Superior temporal gyrus (tissue), 1 donor: ENCODE results near the gene MAP3K20.
"Not testable (repeated sequence)": the region's sequence is repeated elsewhere in the genome, so short reads cannot be mapped to it uniquely, and the experiment has no call there.

Experiments used
- DNase-seq: peaks from one replicate; pipeline ENCODE4 v3.0.0-alpha.2; 2016; ENCODE audit errors: extremely low spot score

Gene MAP3K20

GRCh38 chr2:173161040-173161439 lies 85.4 kb downstream of the MAP3K20 start:
- DNase-seq, result no peak

GRCh38 chr2:173161507-173161906 lies 85.9 kb downstream of the MAP3K20 start:
- DNase-seq, result no peak

GRCh38 chr2:173163357-173163756 lies 87.7 kb downstream of the MAP3K20 start:
- not testable (repeated sequence) for DNase-seq

- no peak for DNase-seq
These were observed 88.8 kb downstream of the MAP3K20 start for GRCh38 chr2:173164396-173164795.

GRCh38 chr2:173165443-173166238 lies 90.0 kb downstream of the MAP3K20 start:
- no peak for DNase-seq

GRCh38 chr2:173171321-173171720 lies 95.7 kb downstream of the MAP3K20 start:
- no peak for DNase-seq

GRCh38 chr2:173171924-173172643 lies 96.4 kb downstream of the MAP3K20 start:
- DNase-seq, result no peak

- not testable (repeated sequence) for DNase-seq
These were observed 98.7 kb downstream of the MAP3K20 start for GRCh38 chr2:173174339-173174738.

GRCh38 chr2:173175222-173175621 lies 99.6 kb downstream of the MAP3K20 start:
- no peak for DNase-seq

- no peak for DNase-seq
These were observed 106.3 kb downstream of the MAP3K20 start for GRCh38 chr2:173181982-173182381.

- DNase-seq, result no peak
These were observed 108.7 kb downstream of the MAP3K20 start for GRCh38 chr2:173184031-173185004.

- DNase-seq, result no peak
These were observed 109.8 kb downstream of the MAP3K20 start for GRCh38 chr2:173185437-173185836.

GRCh38 chr2:173187941-173188788 lies 112.5 kb downstream of the MAP3K20 start:
- no peak for DNase-seq

GRCh38 chr2:173191601-173192000 lies 116.0 kb downstream of the MAP3K20 start:
- DNase-seq, result no peak

- no peak for DNase-seq
These were observed 116.4 kb downstream of the MAP3K20 start for GRCh38 chr2:173192071-173192470.

GRCh38 chr2:173193925-173194324 lies 118.3 kb downstream of the MAP3K20 start:
- DNase-seq, result no peak

GRCh38 chr2:173195100-173195499 lies 119.5 kb downstream of the MAP3K20 start:
- no peak for DNase-seq

- DNase-seq, result no peak
These were observed 120.4 kb downstream of the MAP3K20 start for GRCh38 chr2:173196080-173196479.

GRCh38 chr2:173196638-173197037 lies 121.0 kb downstream of the MAP3K20 start:
- DNase-seq, result no peak

GRCh38 chr2:173198327-173198726 lies 122.7 kb downstream of the MAP3K20 start:
- no peak for DNase-seq

GRCh38 chr2:173199294-173199693 lies 123.6 kb downstream of the MAP3K20 start:
- no peak for DNase-seq
